HepG2 (cell line): ENCODE data around the gene ELN. TPM values are rescaled to one million over a fixed set of nuclear protein-coding genes. Genes with fewer than 3 reads are reported as not detected.
"Not testable (repeated sequence)": the region's sequence is repeated elsewhere in the genome, so short reads cannot be mapped to it uniquely, and the experiment has no call there.

Experiments
- ATAC-seq: fragments of 200-7000 bp; cut with Tn5 transposase; 3 replicates; pipeline ENCODE4 v1.9.1; 2020; ENCODE audit warnings: mild to moderate bottlenecking, moderate library complexity
- BruUV-seq: library from RNA; stranded (reverse); fragments of 400-500 nt; replicated peaks from 2 replicates; lab custom pipeline; 2021; lab: Mats Ljungman, UMichigan
- CTCF ChIA-PET: fragments of 300-600 bp; formaldehyde crosslinking; extraction: SDS; loops from one replicate; lab custom pipeline; 2021; ENCODE audit warnings: low total read pairs, inconsistent platforms, low intra/inter-chr PET ratio; lab: Yijun Ruan, JAX
- POLR2A ChIA-PET: fragments of 350-600 bp; sonication (Branson Sonifier 250); formaldehyde crosslinking; loops from one replicate; lab custom pipeline; 2020; ENCODE audit warnings: antibody characterized with exemption, inconsistent platforms; lab: Yijun Ruan, JAX
- DNase-seq: peaks from one replicate; pipeline ENCODE4 v3.0.0-alpha.2; 2015; ENCODE audit warnings: low spot score
- FAIRE-seq: peaks from 3 replicates; lab custom pipeline; 2011; peaks lifted over from hg19 to GRCh38; lab: Jason Lieb, UNC
- H2AFZ ChIP-seq: one replicate; pipeline ENCODE4 v1.6.1; 2011; ENCODE audit warnings: low read length, inconsistent platforms
- H3K27ac ChIP-seq: fragments of 300-600 bp; 3 replicates; pipeline ENCODE4 v1.8.0; 2011; ENCODE audit warnings: mixed run types, mild to moderate bottlenecking, mixed read lengths, low read length, inconsistent platforms; ENCODE audit not compliant: insufficient read depth; ENCODE audit errors: extremely low read length
- H3K27me3 ChIP-seq, 2 experiments: fragments of 200-600 bp in 1 of 2; 2 replicates in 1 of 2; 3 replicates in 1 of 2; pipeline versions ENCODE4 v1.6.0 to v1.8.0; 2011; ENCODE audit warnings: low read length in 2 of 2, mild to moderate bottlenecking in 2 of 2, moderate library complexity in 2 of 2, inconsistent platforms in 1 of 2; ENCODE audit not compliant: insufficient read depth in 2 of 2, control insufficient read depth in 1 of 2
- H3K36me3 ChIP-seq, 2 experiments: fragments of 200-600 bp in 1 of 2; replicated peaks in 1 of 2; 2 replicates in 1 of 2; 3 replicates in 1 of 2; pipeline versions ENCODE4 v1.5.1 to v1.8.0; 2011; ENCODE audit warnings: low read length in 2 of 2, inconsistent platforms in 1 of 2; ENCODE audit not compliant: insufficient read depth in 2 of 2, control insufficient read depth in 1 of 2
- H3K4me1 ChIP-seq: 2 replicates; pipeline ENCODE4 v1.5.1; 2012; ENCODE audit warnings: low read length, inconsistent platforms; ENCODE audit not compliant: insufficient read depth
- H3K4me2 ChIP-seq: 2 replicates; pipeline ENCODE4 v1.6.0; 2011; ENCODE audit warnings: low read depth, low read length, inconsistent platforms
- H3K4me3 ChIP-seq, 3 experiments: fragments of 200-600 bp in 1 of 3; sonication (generic), shearing (Covaris generic) in 1 of 3; replicated peaks in 1 of 3; 2 replicates each; pipeline ENCODE4 v1.5.1; 2011 to 2016; ENCODE audit warnings: low read length in 3 of 3, inconsistent platforms in 2 of 3, low read depth in 2 of 3, mild to moderate bottlenecking in 2 of 3, control low read depth in 1 of 3, mixed read lengths in 1 of 3; ENCODE audit not compliant: insufficient read depth in 1 of 3
- H3K79me2 ChIP-seq: one replicate; pipeline ENCODE4 v1.6.1; 2011; ENCODE audit warnings: low read length, inconsistent platforms; ENCODE audit not compliant: insufficient read depth
- H3K9ac ChIP-seq: 2 replicates; pipeline ENCODE4 v1.6.0; 2011; ENCODE audit warnings: mild to moderate bottlenecking, low read depth, low read length, inconsistent platforms; ENCODE audit not compliant: insufficient read depth
- H3K9me3 ChIP-seq: 2 replicates; pipeline ENCODE4 v1.5.1; 2012; ENCODE audit warnings: mild to moderate bottlenecking, low read length
- H4K20me1 ChIP-seq: 2 replicates; pipeline ENCODE4 v1.6.0; 2011; ENCODE audit warnings: inconsistent platforms, mild to moderate bottlenecking, low read length, moderate library complexity; ENCODE audit not compliant: insufficient read depth
- POGZ ChIP-seq: sonication (generic); formaldehyde crosslinking; IDR thresholded peaks from 2 replicates; pipeline ENCODE4 v1.4.0; 2020; ENCODE audit warnings: mild to moderate bottlenecking, missing genetic modification reagents
- TBX2 ChIP-seq: sonication (generic); formaldehyde crosslinking; IDR thresholded peaks from 2 replicates; pipeline ENCODE4 v1.5.0; 2020; ENCODE audit warnings: missing genetic modification reagents, mild to moderate bottlenecking, borderline replicate concordance
- XBP1 ChIP-seq: sonication (generic); formaldehyde crosslinking; IDR thresholded peaks from 2 replicates; pipeline ENCODE4 v1.5.0; 2020; ENCODE audit warnings: missing genetic modification reagents
- ZNF878 ChIP-seq: sonication (generic); formaldehyde crosslinking; IDR thresholded peaks from 2 replicates; pipeline ENCODE4 v1.8.1; 2023; ENCODE audit warnings: mild to moderate bottlenecking, missing genetic modification reagents, moderate library complexity
- WGBS: methylation state at CpG from one replicate; pipeline ENCODE4 v1.1.6; 2017; ENCODE audit warnings: low lambda C conversion rate; 5-methylcytosine and 5-hydroxymethylcytosine counted together
- in situ Hi-C: cut with HindIII; loops from 2 replicates; pipeline ENCODE4 v1.10.0; 2017; ENCODE audit warnings: low pct_unique_long_range_greater_than_20kb; ENCODE audit not compliant: extremely low pct_ligation_motif_present
- intact Hi-C: fragments of 100-400 bp; cut with micrococcal nuclease; formaldehyde crosslinking; loops from one replicate; pipeline ENCODE4 v1.10.0; 2022; ENCODE audit not compliant: unreplicated experiment
- polyA plus RNA-seq, 8 experiments: library from polyadenylated mRNA; depleted of rRNA in 3 of 8; stranded (reverse) in 7 of 8; unstranded in 1 of 8; fragments of >200 nt; fragmentation: Illumina TruSeq in 4 of 8; extraction: Trizol in 4 of 8; gene quantifications; 2 replicates each; pipeline versions ENCODE4 v1.2.1 to v1.2.3, GENCODE V29; 2011 to 2016; ENCODE audit warnings: low read depth in 4 of 8, missing spikeins in 1 of 8, mixed read lengths in 1 of 8; ENCODE audit not compliant: insufficient read depth in 1 of 8
- total RNA-seq, 5 experiments: library from RNA; depleted of rRNA; stranded (reverse); fragments of >200 nt; fragmentation: Illumina TruSeq; extraction: Trizol; gene quantifications; 2 replicates each; pipeline ENCODE4 v1.2.3, GENCODE V29; 2016; ENCODE audit warnings: low read depth in 1 of 5
- TF ChIP-seq, protein P1 (sequence below): sonication (generic); formaldehyde crosslinking; conservative IDR thresholded peaks from 2 replicates; pipeline ENCODE4 v1.4.0; 2020; ENCODE audit warnings: missing genetic modification reagents
- TF ChIP-seq, protein P2 (sequence below): sonication (generic); formaldehyde crosslinking; IDR thresholded peaks from 2 replicates; pipeline ENCODE4 v1.4.0; 2020; ENCODE audit warnings: missing genetic modification reagents

ELN gene
- total and polyA plus RNA-seq, 2 of the 13 experiments (the other 11 are each of a cell fraction or from before 2014, with no cell fraction given): 0.15 to 0.37 TPM

DNA sequence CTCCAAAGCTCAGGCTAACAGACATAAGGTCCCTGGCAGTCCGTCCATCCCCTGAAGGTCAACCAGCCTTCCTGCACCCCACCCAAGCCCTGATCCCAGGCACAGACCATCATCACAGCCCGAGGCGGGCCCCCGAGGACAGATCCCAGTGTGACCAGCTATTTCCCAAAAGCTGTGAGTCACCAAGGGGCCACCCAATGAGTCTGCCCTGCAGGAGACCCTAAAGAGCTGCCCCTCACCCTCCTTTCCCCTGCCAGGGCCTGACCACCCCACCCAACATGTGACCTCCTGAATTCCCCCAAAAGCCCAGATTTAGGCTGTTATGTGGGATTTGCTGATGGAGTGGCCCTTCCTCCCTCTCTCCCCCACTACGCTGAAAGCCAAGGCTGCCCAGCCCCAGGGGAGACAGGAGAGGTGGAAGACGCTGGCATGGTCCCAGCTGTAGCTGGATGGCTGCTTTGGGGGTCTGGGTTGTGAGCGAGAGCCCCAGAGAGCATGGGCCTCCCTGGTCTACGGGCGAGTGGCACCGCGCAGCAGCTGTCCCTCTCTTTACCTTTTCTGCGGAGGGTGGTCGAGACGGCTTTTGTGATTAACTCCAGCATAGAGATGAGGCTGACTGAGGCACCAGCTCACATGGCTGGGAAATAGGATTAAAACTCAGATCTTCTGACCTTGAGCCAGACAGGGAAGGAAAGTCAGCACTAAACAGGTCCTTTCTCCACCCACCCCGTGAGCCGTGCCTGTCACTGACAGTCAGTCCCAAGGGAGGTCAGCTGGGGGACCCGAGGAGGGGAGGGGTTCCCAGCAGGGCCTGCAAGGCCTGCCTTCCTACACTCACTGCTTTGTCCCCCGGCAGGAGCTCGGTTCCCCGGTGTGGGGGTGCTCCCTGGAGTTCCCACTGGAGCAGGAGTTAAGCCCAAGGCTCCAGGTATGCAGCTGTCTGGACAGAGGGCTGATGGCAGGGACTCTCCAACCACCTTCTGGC lies 16.7 kb downstream of the ELN start:
- peaks cover 3 to 45% of the 10 kb centered on the region in 2 experiments; a peak in 4 of 5 replicates for H3K27me3 ChIP-seq
- H3K27ac ChIP-seq: no peak overlapping the region
- WGBS: 54% methylated on average over 11 of the region's 20 CpGs
- no peaks in the 10 kb centered on the region for H3K36me3 ChIP-seq
- ChIA-PET CTCF (no interaction called here), POLR2A (no interaction called here)
- ATAC-seq (no peak; the same call in 2 of the 3 replicates), DNase-seq (no peak), FAIRE-seq (no peak)
- no TSS peak for BruUV-seq
- H4K20me1 ChIP-seq: peaks cover 5% of the 10 kb centered on the region; the same call in 1 of the 2 replicates
- no peak overlapping the region for H3K9ac ChIP-seq
- H2AFZ ChIP-seq: no peak overlapping the region
- in situ Hi-C loops (no loop called here), intact Hi-C loops (no loop called here)
- H3K4me1 ChIP-seq: no peaks in the 10 kb centered on the region
- no peak overlapping the region for H3K4me2 ChIP-seq
- TF ChIP-seq TBX2 (CRISPR knock-in tag) (no peak), XBP1 (CRISPR knock-in tag) (no peak), POGZ (CRISPR knock-in tag) (no peak), ZNF878 (CRISPR knock-in tag) (no peak)
- TF ChIP-seq, protein P1, sequence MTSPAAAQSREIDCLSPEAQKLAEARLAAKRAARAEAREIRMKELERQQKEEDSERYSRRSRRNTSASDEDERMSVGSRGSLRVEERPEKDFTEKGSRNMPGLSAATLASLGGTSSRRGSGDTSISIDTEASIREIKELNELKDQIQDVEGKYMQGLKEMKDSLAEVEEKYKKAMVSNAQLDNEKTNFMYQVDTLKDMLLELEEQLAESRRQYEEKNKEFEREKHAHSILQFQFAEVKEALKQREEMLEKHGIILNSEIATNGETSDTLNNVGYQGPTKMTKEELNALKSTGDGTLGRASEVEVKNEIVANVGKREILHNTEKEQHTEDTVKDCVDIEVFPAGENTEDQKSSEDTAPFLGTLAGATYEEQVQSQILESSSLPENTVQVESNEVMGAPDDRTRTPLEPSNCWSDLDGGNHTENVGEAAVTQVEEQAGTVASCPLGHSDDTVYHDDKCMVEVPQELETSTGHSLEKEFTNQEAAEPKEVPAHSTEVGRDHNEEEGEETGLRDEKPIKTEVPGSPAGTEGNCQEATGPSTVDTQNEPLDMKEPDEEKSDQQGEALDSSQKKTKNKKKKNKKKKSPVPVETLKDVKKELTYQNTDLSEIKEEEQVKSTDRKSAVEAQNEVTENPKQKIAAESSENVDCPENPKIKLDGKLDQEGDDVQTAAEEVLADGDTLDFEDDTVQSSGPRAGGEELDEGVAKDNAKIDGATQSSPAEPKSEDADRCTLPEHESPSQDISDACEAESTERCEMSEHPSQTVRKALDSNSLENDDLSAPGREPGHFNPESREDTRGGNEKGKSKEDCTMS (CRISPR knock-in tag): no peak
- TF ChIP-seq, protein P2, sequence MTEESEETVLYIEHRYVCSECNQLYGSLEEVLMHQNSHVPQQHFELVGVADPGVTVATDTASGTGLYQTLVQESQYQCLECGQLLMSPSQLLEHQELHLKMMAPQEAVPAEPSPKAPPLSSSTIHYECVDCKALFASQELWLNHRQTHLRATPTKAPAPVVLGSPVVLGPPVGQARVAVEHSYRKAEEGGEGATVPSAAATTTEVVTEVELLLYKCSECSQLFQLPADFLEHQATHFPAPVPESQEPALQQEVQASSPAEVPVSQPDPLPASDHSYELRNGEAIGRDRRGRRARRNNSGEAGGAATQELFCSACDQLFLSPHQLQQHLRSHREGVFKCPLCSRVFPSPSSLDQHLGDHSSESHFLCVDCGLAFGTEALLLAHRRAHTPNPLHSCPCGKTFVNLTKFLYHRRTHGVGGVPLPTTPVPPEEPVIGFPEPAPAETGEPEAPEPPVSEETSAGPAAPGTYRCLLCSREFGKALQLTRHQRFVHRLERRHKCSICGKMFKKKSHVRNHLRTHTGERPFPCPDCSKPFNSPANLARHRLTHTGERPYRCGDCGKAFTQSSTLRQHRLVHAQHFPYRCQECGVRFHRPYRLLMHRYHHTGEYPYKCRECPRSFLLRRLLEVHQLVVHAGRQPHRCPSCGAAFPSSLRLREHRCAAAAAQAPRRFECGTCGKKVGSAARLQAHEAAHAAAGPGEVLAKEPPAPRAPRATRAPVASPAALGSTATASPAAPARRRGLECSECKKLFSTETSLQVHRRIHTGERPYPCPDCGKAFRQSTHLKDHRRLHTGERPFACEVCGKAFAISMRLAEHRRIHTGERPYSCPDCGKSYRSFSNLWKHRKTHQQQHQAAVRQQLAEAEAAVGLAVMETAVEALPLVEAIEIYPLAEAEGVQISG: no peak
- no peak overlapping the region for H3K4me3 ChIP-seq
- no peaks in the 10 kb centered on the region for H3K79me2 ChIP-seq
- H3K9me3 ChIP-seq: no peaks in the 10 kb centered on the region

DNA sequence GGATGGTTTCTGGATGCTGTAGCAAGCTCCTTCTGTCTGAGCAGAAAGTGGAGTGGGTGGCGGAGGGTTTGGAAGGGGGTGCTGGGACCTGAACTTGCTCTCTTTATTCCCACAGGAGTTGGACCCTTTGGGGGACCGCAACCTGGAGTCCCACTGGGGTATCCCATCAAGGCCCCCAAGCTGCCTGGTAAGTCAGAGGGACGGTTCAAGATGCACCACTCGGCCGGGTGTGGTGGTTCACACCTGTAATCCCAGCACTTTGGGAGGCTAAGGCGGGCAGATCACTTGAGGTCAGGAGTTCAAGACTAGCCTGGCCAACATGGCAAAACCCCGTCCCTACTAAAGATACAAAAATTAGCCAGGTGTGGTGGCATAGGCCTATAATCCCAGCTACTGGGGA lies 18.6 kb downstream of the ELN start:
- not testable (repeated sequence) for ATAC-seq

More for the DNA sequence above, 18.6 kb downstream of the ELN start:
- FAIRE-seq, CTCF ChIA-PET, intact Hi-C loops, H3K36me3 ChIP-seq, H3K9ac ChIP-seq, POLR2A ChIA-PET, H3K9me3 ChIP-seq, H3K79me2 ChIP-seq, BruUV-seq, H2AFZ ChIP-seq, in situ Hi-C loops, H4K20me1 ChIP-seq, H3K4me1 ChIP-seq, H3K27ac ChIP-seq, H3K4me2 ChIP-seq, H3K4me3 ChIP-seq, DNase-seq: not testable (repeated sequence)
- peaks cover 3 to 29% of the 10 kb centered on the region in 2 experiments; a peak in 3 of 5 replicates for H3K27me3 ChIP-seq
- WGBS: 24% methylated on average over 5 of the region's 7 CpGs
